Keratinocyte (primary cell): ENCODE measurements around the gene MYO7B. TPM values are rescaled to one million over a fixed set of nuclear protein-coding genes. Genes with fewer than 3 reads are reported as not detected.

Source experiments
- DNase-seq: peaks from one replicate; pipeline ENCODE4 v3.0.0-alpha.2; 2011; ENCODE audit warnings: low read depth, missing footprints, low spot score
- FAIRE-seq: peaks from 2 replicates; lab custom pipeline; 2011; peaks lifted over from hg19 to GRCh38; lab: Jason Lieb, UNC
- H2AFZ ChIP-seq: 2 replicates; pipeline ENCODE4 v1.6.0; 2012; ENCODE audit warnings: low read length, control low read depth, inconsistent platforms; ENCODE audit not compliant: control insufficient read depth
- H3K27ac ChIP-seq: 2 replicates; pipeline ENCODE4 v1.5.1; 2011; ENCODE audit warnings: low read length; ENCODE audit not compliant: control insufficient read depth, insufficient read depth
- H3K27me3 ChIP-seq: 3 replicates; pipeline ENCODE4 v1.6.0; 2011; ENCODE audit warnings: low read length; ENCODE audit not compliant: control insufficient read depth, insufficient read depth; ENCODE audit errors: extremely low read depth
- H3K36me3 ChIP-seq, 2 experiments: 2 replicates in 1 of 2; 3 replicates in 1 of 2; pipeline ENCODE4 v1.5.1; 2011; ENCODE audit warnings: low read length in 2 of 2, mild to moderate bottlenecking in 1 of 2; ENCODE audit not compliant: control insufficient read depth in 2 of 2, insufficient read depth in 2 of 2; ENCODE audit errors: extremely low read depth in 1 of 2
- H3K4me1 ChIP-seq: 3 replicates; pipeline ENCODE4 v1.5.1; 2011; ENCODE audit warnings: low read length; ENCODE audit not compliant: control insufficient read depth, insufficient read depth; ENCODE audit errors: extremely low read depth
- H3K4me2 ChIP-seq: 3 replicates; pipeline ENCODE4 v1.6.0; 2011; ENCODE audit warnings: low read depth, low read length; ENCODE audit not compliant: control insufficient read depth, insufficient read depth; ENCODE audit errors: extremely low read depth
- H3K4me3 ChIP-seq, 3 experiments: fragments of 200-600 bp in 1 of 3; sonication (generic) in 1 of 3; 2 replicates in 2 of 3; 3 replicates in 1 of 3; pipeline ENCODE4 v1.5.1; 2011 to 2016; ENCODE audit warnings: low read length in 3 of 3, mild to moderate bottlenecking in 3 of 3, control low read depth in 2 of 3, inconsistent platforms in 1 of 3, low read depth in 1 of 3, mixed read lengths in 1 of 3, mixed run types in 1 of 3, moderate library complexity in 1 of 3; ENCODE audit not compliant: control insufficient read depth in 2 of 3, insufficient read depth in 2 of 3; ENCODE audit errors: extremely low read depth in 1 of 3
- H3K79me2 ChIP-seq: 2 replicates; pipeline ENCODE4 v1.6.0; 2012; ENCODE audit warnings: low read length; ENCODE audit not compliant: control insufficient read depth, insufficient read depth
- H3K9ac ChIP-seq: 3 replicates; pipeline ENCODE4 v1.6.0; 2011; ENCODE audit warnings: low read length; ENCODE audit not compliant: control insufficient read depth, insufficient read depth; ENCODE audit errors: extremely low read depth
- H3K9me1 ChIP-seq: 3 replicates; pipeline ENCODE4 v1.6.0; 2011; ENCODE audit warnings: low read length; ENCODE audit not compliant: control insufficient read depth, insufficient read depth; ENCODE audit errors: extremely low read depth
- H3K9me3 ChIP-seq: 2 replicates; pipeline ENCODE4 v1.5.1; 2012; ENCODE audit warnings: low read depth, low read length; ENCODE audit not compliant: control insufficient read depth
- H4K20me1 ChIP-seq: 3 replicates; pipeline ENCODE4 v1.6.0; 2011; ENCODE audit warnings: low read length; ENCODE audit not compliant: control insufficient read depth, insufficient read depth; ENCODE audit errors: extremely low read depth
- EZH2 ChIP-seq: IDR thresholded peaks from one replicate; pipeline ENCODE4 v1.6.1; 2012; ENCODE audit warnings: inconsistent platforms, mild to moderate bottlenecking, low read length, moderate library complexity
- dilution Hi-C: fragments of 300-500 bp; cut with MboI; formaldehyde crosslinking; loops from one replicate; pipeline ENCODE4 v1.7.0; 2020; ENCODE audit warnings: low sequenced_read_pairs; ENCODE audit not compliant: extremely low pct_ligation_motif_present
- polyA plus RNA-seq, 5 experiments: library from polyadenylated mRNA; depleted of rRNA in 3 of 5; stranded (reverse) in 3 of 5; stranded (forward) in 1 of 5; unstranded in 1 of 5; fragments of >200 nt; gene quantifications; 1 replicate in 1 of 5; 2 replicates in 3 of 5; 3 replicates in 1 of 5; pipeline versions ENCODE4 v1.2.1 to v1.2.3, GENCODE V29; 2011 to 2012; ENCODE audit warnings: missing spikeins in 2 of 5, low read depth in 1 of 5, low replicate concordance in 1 of 5
- TF ChIP-seq, protein P1 (sequence below), 3 experiments: IDR thresholded peaks in 1 of 3; conservative IDR thresholded peaks in 1 of 3; optimal IDR thresholded peaks in 1 of 3; 2 replicates in 2 of 3; 3 replicates in 1 of 3; pipeline versions ENCODE3 to v1.5.1; 2011; ENCODE audit warnings: low read length in 3 of 3, mild to moderate bottlenecking in 3 of 3, moderate library complexity in 2 of 3, control low read depth in 1 of 3, inconsistent platforms in 1 of 3; ENCODE audit not compliant: insufficient read depth in 2 of 3; ENCODE audit errors: extremely low read depth in 1 of 3

MYO7B gene
- polyA plus RNA-seq, 1 donor (not counting 4 experiments of a cell fraction or from before 2014, with no cell fraction given) = not detected

- Histone ChIP-seq H3K4me2 (no peak overlapping the region), H3K79me2 (no peaks in the 10 kb centered on the region), H3K36me3 (no peaks in the 10 kb centered on the region), H4K20me1 (no peaks in the 10 kb centered on the region), H3K9ac (no peak overlapping the region), H3K9me3 (no peaks in the 10 kb centered on the region), H3K27me3 (peaks cover 5% of the 10 kb centered on the region), H3K27ac (no peak overlapping the region), H3K9me1 (no peaks in the 10 kb centered on the region), H3K4me1 (no peaks in the 10 kb centered on the region), H2AFZ (no peak overlapping the region), H3K4me3 (no peak overlapping the region)
- no peak for TF ChIP-seq EZH2
- TF ChIP-seq, protein P1, sequence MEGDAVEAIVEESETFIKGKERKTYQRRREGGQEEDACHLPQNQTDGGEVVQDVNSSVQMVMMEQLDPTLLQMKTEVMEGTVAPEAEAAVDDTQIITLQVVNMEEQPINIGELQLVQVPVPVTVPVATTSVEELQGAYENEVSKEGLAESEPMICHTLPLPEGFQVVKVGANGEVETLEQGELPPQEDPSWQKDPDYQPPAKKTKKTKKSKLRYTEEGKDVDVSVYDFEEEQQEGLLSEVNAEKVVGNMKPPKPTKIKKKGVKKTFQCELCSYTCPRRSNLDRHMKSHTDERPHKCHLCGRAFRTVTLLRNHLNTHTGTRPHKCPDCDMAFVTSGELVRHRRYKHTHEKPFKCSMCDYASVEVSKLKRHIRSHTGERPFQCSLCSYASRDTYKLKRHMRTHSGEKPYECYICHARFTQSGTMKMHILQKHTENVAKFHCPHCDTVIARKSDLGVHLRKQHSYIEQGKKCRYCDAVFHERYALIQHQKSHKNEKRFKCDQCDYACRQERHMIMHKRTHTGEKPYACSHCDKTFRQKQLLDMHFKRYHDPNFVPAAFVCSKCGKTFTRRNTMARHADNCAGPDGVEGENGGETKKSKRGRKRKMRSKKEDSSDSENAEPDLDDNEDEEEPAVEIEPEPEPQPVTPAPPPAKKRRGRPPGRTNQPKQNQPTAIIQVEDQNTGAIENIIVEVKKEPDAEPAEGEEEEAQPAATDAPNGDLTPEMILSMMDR (optimal IDR thresholded peaks at IDR 0.05 in 1 of 3, IDR thresholded peaks at IDR 0.05 in 1 of 3, conservative IDR thresholded peaks at IDR 0.05 in 1 of 3; ENCODE audit: extremely low read depth in 1 of 3, insufficient read depth in 2 of 3, low read length in 3 of 3) = no peak
- FAIRE-seq (no peak), DNase-seq (no peak)
- dilution Hi-C loops = loop anchor here (25.0 kb wide), 1 partner anchor 98 kb away; the partner anchor contains the start of gene LIMS2
Measured at GRCh38 chr2:127589358-127589757, 53.9 kb downstream of the MYO7B start.

DNA sequence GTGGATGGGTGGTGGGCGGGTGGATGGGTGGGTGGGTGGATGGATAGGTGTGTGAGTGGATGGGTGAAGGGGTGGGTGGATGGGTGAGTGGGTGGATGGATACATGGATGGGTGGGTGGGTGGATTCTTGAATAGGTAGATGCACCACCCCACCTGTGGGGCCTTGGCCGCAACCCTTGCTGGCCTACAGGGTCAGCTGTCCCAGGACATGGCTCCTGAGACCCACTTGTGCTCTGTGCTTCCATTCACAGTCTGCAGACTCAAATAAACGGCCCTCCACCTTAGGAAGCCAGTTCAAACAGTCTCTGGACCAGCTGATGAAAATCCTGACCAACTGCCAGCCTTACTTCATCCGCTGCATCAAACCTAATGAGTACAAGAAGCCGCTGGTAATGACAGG is 54.4 kb downstream of the MYO7B start:
- Histone ChIP-seq H3K27ac (no peak overlapping the region), H3K9ac (no peak overlapping the region), H3K4me3 (no peak overlapping the region), H3K4me1 (no peaks in the 10 kb centered on the region), H4K20me1 (no peaks in the 10 kb centered on the region), H3K4me2 (no peak overlapping the region), H3K36me3 (no peaks in the 10 kb centered on the region), H2AFZ (no peak overlapping the region), H3K9me3 (no peaks in the 10 kb centered on the region), H3K9me1 (no peaks in the 10 kb centered on the region), H3K27me3 (peaks cover 5% of the 10 kb centered on the region), H3K79me2 (no peaks in the 10 kb centered on the region)
- no peak for DNase-seq
- no peak for TF ChIP-seq EZH2
- TF ChIP-seq, protein P1 (optimal IDR thresholded peaks at IDR 0.05 in 1 of 3, IDR thresholded peaks at IDR 0.05 in 1 of 3, conservative IDR thresholded peaks at IDR 0.05 in 1 of 3; ENCODE audit: extremely low read depth in 1 of 3, insufficient read depth in 2 of 3, low read length in 3 of 3) = no peak
- FAIRE-seq = no peak
- dilution Hi-C loops = loop anchor here (25.0 kb wide), 1 partner anchor 97 kb away; the partner anchor contains the start of gene LIMS2
